ENCODE measurements around the gene OTOP2. TPM values are rescaled to one million over a fixed set of nuclear protein-coding genes. Genes with fewer than 3 reads are reported as not detected.
A peak's percentile ranks its signal among the peaks of the same experiment; 100 is the strongest.

Gene OTOP2
- total RNA-seq, 2 experiments from 2014 or later = not detected

DNA sequence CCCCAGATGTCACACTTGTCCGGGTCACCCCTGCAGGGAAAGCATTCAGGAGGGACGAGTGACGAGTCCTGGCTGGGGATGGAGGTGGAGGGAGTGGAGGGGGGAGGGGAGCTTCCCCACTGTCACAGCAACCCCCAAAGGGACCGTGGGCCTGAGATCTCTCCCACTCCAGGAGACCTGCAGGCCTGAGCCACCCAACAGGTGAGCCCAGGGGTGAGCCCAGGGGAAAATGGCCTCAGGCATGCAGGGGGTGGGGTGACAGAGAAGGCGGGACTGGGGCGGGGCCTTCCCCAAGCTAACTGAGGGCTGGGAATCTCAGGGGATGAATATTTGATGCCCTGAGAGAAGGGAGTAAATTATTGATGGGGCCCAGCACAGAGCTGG, 3.4 kb upstream of the OTOP2 start:
- H3K27me3 Mint-ChIP-seq = peaks cover 31% of the 10 kb centered on the region
- DNase-seq (no peak), ATAC-seq (no peak)
- H3K4me1 Mint-ChIP-seq = peaks cover 7% of the 10 kb centered on the region
- ChIA-PET CTCF (interaction anchor here (0.6 to 2.5 kb wide), 4 partner anchors 12 to 1789 kb away, joined by 3 to 18 read pairs (median 7); no protein-coding TSS in a partner anchor), POLR2A (no interaction called here)
- H3K27ac Mint-ChIP-seq = no peak overlapping the region
- H3K36me3 Mint-ChIP-seq (ENCODE audit: low read depth) = no peaks in the 10 kb centered on the region
- no peak overlapping the region for H3K4me3 Mint-ChIP-seq
- intact Hi-C loops (cut with DNase I, micrococcal nuclease) = no loop called here
- no peaks in the 10 kb centered on the region for H3K9me3 Mint-ChIP-seq (ENCODE audit: low read depth)

DNA sequence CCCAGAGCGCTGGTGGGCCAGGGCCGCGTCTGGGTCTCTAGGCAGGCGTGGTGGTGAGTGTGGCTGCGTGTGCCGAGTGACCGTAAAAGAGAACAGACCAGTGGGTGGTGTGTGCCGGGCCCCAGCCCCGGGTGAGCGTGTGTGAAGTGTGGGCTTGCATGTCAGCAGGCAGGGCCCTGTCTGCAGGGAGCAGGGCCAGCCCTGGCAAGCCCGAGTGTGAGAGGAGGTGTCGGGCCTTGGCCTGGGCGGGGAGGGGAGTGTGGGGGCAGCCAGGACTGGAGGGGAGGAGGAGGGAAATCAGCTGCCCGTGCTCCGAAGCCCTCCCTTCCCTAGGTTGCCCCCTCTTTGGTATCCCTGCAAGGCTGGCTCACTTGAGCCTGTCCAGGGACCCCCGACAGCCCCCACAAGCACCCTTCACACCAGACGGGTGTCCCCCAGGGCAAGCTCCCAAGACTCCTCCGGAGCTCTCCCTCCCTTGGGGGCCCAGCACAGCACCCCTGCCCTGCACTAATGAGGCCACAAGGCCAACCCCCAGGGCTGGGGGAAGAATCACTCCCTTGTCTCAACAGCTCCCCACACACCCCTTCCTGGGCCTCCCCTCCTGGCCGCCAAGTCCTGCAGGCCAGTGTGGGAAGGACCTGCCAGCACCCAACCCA, 2.9 kb upstream of the OTOP2 start:
- Mint-ChIP-seq H3K36me3 (ENCODE audit: low read depth) (no peaks in the 10 kb centered on the region), H3K9me3 (ENCODE audit: low read depth) (no peaks in the 10 kb centered on the region), H3K27ac (no peak overlapping the region), H3K4me1 (peaks cover 7% of the 10 kb centered on the region), H3K27me3 (peaks cover 35% of the 10 kb centered on the region), H3K4me3 (no peak overlapping the region)
- ATAC-seq = no peak
- POLR2A ChIA-PET = no interaction called here
- DNase-seq = no peak
- intact Hi-C loops (cut with DNase I, micrococcal nuclease) = no loop called here
- CTCF ChIA-PET = interaction anchor here (1.1 to 2.2 kb wide), 2 partner anchors 12 to 36 kb away, joined by 3 to 11 read pairs; no protein-coding TSS in a partner anchor

DNA sequence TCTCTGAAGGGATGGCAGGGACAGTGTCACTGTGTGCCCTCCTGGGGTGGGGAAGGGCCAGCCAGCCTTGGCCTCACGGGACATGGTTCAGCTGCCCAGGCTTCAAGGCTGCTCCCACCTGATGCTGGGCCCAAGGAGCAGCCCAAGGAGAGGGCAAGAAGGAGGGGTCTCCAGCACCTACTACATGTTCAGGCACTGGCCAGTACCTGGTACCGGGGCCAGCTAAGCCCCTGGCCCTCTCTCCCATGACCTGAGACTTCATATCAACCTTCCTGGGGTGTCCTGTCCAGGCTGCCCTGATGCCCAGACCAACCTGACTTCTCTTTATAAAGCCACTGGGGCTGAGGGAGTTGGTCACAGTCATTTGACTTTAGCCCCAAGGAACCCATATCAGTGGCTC, 2.3 kb upstream of the OTOP2 start:
- Mint-ChIP-seq H3K27me3 (peaks cover 34% of the 10 kb centered on the region), H3K4me3 (no peak overlapping the region), H3K27ac (no peak overlapping the region), H3K9me3 (ENCODE audit: low read depth) (no peaks in the 10 kb centered on the region), H3K36me3 (ENCODE audit: low read depth) (no peaks in the 10 kb centered on the region), H3K4me1 (peaks cover 7% of the 10 kb centered on the region)
- no peak for DNase-seq
- no peak for ATAC-seq
- CTCF ChIA-PET = no interaction called here
- intact Hi-C loops (cut with DNase I, micrococcal nuclease) = no loop called here
- POLR2A ChIA-PET = no interaction called here

DNA sequence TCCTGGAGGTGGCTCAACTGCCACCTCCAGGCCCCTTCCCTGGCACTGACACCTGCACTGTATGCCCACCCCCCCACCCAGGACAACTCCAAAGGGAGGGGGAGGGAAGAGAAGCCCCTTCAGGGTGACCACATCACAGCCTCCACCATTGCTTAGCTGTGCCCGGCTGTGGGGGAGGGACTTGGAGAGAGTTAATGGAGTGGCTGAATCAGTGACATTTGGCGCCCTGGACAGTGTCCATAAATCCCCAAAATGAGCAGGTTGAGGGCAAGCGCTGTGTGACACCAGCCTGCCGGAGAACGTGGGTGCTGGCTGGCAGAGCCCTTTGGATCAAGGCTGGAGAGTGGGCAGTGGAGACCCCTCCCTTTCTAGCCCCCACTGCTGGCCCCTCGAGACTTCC, 1.9 kb upstream of the OTOP2 start:
- H3K27me3 Mint-ChIP-seq = peaks cover 33% of the 10 kb centered on the region
- POLR2A ChIA-PET = no interaction called here

DNA sequence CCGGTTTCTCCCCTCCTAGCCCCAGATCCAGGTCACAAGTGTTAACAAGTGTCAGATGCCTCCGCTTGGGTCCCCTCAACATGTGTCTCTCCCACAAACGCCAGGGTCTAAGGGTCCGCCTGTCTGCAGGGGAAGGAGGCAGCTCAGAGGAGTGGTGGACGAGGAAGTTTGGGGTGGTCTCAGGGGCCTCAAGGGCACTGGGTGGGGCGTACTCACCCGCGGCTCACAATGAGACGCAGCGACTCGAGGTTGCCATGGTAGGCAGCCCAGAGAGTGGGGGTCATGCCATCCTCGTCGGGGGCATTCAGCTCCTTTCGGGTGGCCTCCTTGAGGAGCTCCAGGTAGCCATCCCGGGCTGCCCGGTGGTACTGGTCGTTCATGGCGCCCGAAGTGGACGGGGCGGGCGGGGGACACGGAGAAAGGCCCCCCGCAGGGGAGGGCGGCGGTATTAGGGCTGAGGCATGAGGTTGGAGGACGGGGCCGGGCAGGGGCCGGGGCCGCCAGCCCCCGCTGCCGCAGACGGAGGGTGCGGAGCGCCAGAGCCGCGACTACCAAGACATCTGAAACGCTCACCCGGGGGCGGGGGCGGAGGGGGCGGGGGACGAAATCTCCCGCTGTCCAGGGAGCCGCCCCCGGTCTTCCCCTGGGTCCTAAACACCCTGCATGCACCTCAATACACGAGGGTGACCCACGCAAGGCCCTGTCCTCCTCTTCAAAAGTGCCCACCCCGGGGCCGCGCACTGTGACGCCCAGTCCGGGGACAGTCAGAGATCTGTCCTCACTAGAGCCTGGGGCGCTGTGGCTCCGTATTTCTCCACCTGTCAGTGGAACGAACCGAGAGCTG, 1.2 kb upstream of the OTOP2 start, which contains the start of gene USH1G:
USH1G (minus strand) TSS at position 562 of the 844 bp plus-strand sequence; CDS start at position 380, 182 bp downstream.
- Mint-ChIP-seq H3K4me1 (peaks cover 7% of the 10 kb centered on the region), H3K9me3 (ENCODE audit: low read depth) (no peaks in the 10 kb centered on the region), H3K4me3 (no peak within 1 kb of the TSS), H3K27me3 (peaks cover 37% of the 10 kb centered on the region), H3K27ac (no peak within 1 kb of the TSS), H3K36me3 (ENCODE audit: low read depth) (no peaks in the 10 kb centered on the region)
- DNase-seq (no peak), ATAC-seq (peak; percentile 49)
- intact Hi-C loops (cut with DNase I, micrococcal nuclease) = loop anchor here (1.0 kb wide), 2 partner anchors 35 to 282 kb away; partner anchors contain the start of gene NUP85 (in 1 of the 2)
- CTCF ChIA-PET = interaction anchor here (0.9 to 4.1 kb wide), 5 partner anchors 9 to 38 kb away, joined by 3 to 31 read pairs (median 6); no protein-coding TSS in a partner anchor
- POLR2A ChIA-PET = no interaction called here

More for the DNA sequence above, 1.9 kb upstream of the OTOP2 start:
- Mint-ChIP-seq H3K4me3 (no peak overlapping the region), H3K9me3 (ENCODE audit: low read depth) (no peaks in the 10 kb centered on the region), H3K27ac (no peak overlapping the region), H3K36me3 (ENCODE audit: low read depth) (no peaks in the 10 kb centered on the region), H3K4me1 (peaks cover 7% of the 10 kb centered on the region)
- CTCF ChIA-PET = interaction anchor here (0.9 to 4.1 kb wide), 3 partner anchors 10 to 39 kb away, joined by 3 to 31 read pairs (median 13); no protein-coding TSS in a partner anchor
- no peak for DNase-seq
- no peak for ATAC-seq
- intact Hi-C loops (cut with DNase I, micrococcal nuclease) = no loop called here

DNA sequence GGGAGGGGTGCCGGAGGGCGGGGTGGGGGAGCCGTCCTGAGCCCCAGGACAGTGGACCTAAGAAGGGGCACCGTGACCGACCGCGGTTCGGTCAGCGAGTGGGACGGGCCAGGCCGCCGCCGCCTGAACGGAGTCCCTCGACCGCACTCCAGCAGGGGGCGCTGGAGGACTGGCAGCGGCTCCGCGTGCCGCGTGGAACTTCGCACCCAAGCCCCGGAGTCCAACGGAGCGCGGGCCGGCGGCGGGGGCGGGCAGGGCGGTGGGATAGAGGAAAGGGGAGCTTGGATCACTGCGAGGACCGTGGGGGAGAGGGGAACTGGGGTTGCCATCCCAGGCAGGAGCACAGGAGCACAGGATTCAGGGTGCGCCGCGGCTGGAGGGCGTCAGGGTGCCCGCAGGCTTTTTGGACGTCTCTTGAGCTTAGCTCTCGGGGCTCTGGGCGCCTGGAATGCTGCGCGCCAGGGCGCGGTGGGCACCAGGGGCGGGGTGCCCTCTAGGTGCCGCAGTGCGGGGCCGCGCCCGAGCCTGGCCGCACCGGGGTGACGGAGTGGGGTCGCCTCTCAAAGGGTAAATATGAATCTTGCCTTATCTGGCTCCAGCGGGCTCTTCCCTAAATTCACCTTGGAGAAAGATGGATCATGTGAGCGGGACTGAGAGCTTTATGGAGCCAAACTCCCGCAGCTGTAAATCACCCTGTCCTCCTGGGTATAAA, 379 bp upstream of the OTOP2 start:
- Mint-ChIP-seq H3K27ac (no peak overlapping the region), H3K4me3 (no peak overlapping the region), H3K9me3 (ENCODE audit: low read depth) (no peaks in the 10 kb centered on the region), H3K4me1 (peaks cover 7% of the 10 kb centered on the region), H3K36me3 (ENCODE audit: low read depth) (no peaks in the 10 kb centered on the region), H3K27me3 (peaks cover 37% of the 10 kb centered on the region)
- ChIA-PET POLR2A (no interaction called here), CTCF (interaction anchor here (0.7 to 4.1 kb wide), 8 partner anchors 15 to 278 kb away, joined by 3 to 31 read pairs (median 4); no protein-coding TSS in a partner anchor)
- DNase-seq (peak; percentile 87), ATAC-seq (peak; percentile 75)
- intact Hi-C loops (cut with DNase I, micrococcal nuclease) = loop anchor here (1.0 kb wide), 2 partner anchors 35 to 282 kb away; partner anchors contain the start of gene NUP85 (in 1 of the 2)

DNA sequence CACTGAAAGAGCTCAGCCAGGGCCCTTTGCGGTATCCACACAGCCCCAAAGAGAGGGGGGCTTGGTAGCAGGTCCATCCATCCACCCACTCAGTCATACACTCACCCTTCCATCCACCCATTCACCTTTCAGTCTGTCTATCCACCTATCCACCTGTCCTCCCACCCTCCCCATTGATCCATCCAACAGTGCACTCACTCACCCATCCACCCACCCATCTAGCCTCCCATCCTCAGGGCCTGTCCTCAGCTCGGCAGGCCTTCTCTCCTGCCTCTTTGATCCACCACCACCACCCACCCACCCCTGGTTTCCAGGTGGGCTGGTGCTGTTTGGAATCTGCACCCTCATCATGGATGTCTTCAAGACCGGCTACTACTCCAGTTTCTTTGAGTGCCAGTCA, 1.2 kb downstream of the OTOP2 start:
- intact Hi-C loops (cut with DNase I, micrococcal nuclease) = no loop called here
- POLR2A ChIA-PET = no interaction called here
- peaks cover 42% of the 10 kb centered on the region for H3K27me3 Mint-ChIP-seq

DNA sequence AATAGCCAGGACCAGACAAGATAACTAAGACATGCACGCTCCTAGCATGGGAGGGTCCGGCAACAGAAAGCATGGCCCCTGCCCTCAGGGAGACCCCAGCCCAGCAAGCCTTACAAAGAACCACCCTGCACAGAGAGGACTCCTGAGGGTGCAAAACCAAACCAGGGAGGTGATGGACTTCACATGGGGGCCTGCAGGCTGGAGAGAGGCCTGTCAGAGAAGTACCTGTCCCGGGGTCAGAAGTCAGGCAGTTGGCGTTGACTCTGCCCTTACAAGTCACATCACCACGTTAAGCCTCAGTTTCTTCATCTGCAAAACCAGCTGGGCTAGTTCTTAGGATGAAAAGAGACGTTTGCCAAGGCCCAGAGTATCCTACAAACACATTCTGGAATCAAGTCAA, 4.7 kb downstream of the OTOP2 start:
- ATAC-seq (no peak), DNase-seq (no peak)
- H3K27me3 Mint-ChIP-seq = peaks cover 48% of the 10 kb centered on the region
- intact Hi-C loops (cut with DNase I, micrococcal nuclease) = no loop called here
- no peak overlapping the region for H3K4me3 Mint-ChIP-seq
- no peaks in the 10 kb centered on the region for H3K36me3 Mint-ChIP-seq (ENCODE audit: low read depth)
- H3K9me3 Mint-ChIP-seq (ENCODE audit: low read depth) = no peaks in the 10 kb centered on the region
- peaks cover 4% of the 10 kb centered on the region for H3K4me1 Mint-ChIP-seq
- no peak overlapping the region for H3K27ac Mint-ChIP-seq
- POLR2A ChIA-PET = no interaction called here
- CTCF ChIA-PET = interaction anchor here (0.7 to 0.8 kb wide), 2 partner anchors 44 to 821 kb away, joined by 3 read pairs; partner anchors contain the start of gene HID1

More for the DNA sequence above, 1.2 kb downstream of the OTOP2 start:
- Mint-ChIP-seq H3K4me1 (peaks cover 7% of the 10 kb centered on the region), H3K36me3 (ENCODE audit: low read depth) (no peaks in the 10 kb centered on the region), H3K9me3 (ENCODE audit: low read depth) (no peaks in the 10 kb centered on the region), H3K4me3 (no peak overlapping the region), H3K27ac (no peak overlapping the region)
- DNase-seq (no peak), ATAC-seq (no peak)
- CTCF ChIA-PET = interaction anchor here (0.8 to 4.1 kb wide), 4 partner anchors 10 to 174 kb away, joined by 3 to 31 read pairs (median 6); no protein-coding TSS in a partner anchor

DNA sequence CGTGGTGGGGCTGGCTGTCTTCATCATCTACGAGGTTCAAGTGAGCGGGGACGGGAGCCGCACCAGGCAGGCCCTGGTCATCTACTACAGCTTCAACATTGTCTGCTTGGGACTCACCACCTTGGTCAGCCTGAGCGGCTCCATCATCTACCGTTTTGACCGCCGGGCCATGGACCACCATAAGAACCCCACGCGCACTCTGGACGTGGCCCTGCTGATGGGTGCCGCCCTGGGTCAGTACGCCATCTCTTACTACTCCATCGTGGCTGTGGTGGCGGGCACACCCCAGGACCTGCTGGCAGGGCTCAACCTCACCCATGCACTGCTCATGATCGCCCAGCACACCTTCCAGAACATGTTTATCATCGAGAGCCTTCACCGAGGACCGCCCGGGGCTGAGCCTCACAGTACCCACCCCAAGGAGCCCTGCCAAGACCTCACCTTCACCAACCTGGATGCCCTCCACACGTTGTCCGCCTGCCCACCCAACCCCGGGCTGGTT, 6.5 kb downstream of the OTOP2 start:
- intact Hi-C loops (cut with DNase I, micrococcal nuclease) = no loop called here
- ATAC-seq = no peak
- no peak overlapping the region for H3K4me3 Mint-ChIP-seq
- H3K36me3 Mint-ChIP-seq (ENCODE audit: low read depth) = no peaks in the 10 kb centered on the region
- DNase-seq = no peak
- H3K4me1 Mint-ChIP-seq = no peaks in the 10 kb centered on the region
- peaks cover 38% of the 10 kb centered on the region for H3K27me3 Mint-ChIP-seq
- H3K9me3 Mint-ChIP-seq (ENCODE audit: low read depth) = no peaks in the 10 kb centered on the region
- no peak overlapping the region for H3K27ac Mint-ChIP-seq
- POLR2A ChIA-PET = no interaction called here
- CTCF ChIA-PET = interaction anchor here (1.4 to 1.5 kb wide), 2 partner anchors 12 to 31 kb away, joined by 4 to 6 read pairs; no protein-coding TSS in a partner anchor

DNA sequence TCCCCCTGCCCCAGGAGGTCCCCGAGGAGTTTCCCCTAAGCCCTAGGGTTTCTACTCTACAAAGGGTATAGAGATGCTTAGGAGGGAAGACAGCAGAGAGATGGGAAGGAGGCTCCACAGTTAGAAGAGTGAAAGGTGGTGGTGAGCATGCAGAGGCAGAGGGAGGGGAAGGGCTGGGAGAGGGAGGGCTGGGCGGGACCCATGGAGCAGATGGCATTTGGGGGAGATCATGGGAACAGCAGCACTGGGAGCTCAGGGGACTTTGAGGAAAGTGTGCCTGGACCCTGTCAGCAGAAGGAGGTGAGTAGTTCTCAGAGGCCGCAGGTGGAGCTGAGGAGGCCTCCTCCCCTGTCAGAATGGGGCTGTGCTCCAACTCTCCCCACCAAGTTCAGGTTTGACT, 11.0 kb downstream of the OTOP2 start:
- CTCF ChIA-PET = interaction anchor here (0.7 to 1.2 kb wide), 2 partner anchors 33 to 39 kb away, joined by 3 read pairs; no protein-coding TSS in a partner anchor

More for the DNA sequence above, 11.0 kb downstream of the OTOP2 start:
- DNase-seq = no peak
- Mint-ChIP-seq H3K4me3 (no peak overlapping the region), H3K4me1 (no peaks in the 10 kb centered on the region), H3K27ac (no peak overlapping the region), H3K9me3 (ENCODE audit: low read depth) (no peaks in the 10 kb centered on the region), H3K36me3 (ENCODE audit: low read depth) (no peaks in the 10 kb centered on the region), H3K27me3 (peaks cover 47% of the 10 kb centered on the region)
- intact Hi-C loops (cut with DNase I, micrococcal nuclease) = no loop called here
- POLR2A ChIA-PET = no interaction called here
- no peak for ATAC-seq
